Stimulated activated CD4-positive, alpha-beta T cell treated with anti-CD3 and anti-CD28 coated beads, Interleukin-12 subunit alpha, Interleukin-12 subunit beta, amount 100 ng/mL, for 48 hours (primary cell): ENCODE results near the gene HMGCS2.
"Not testable (repeated sequence)": the region's sequence is repeated elsewhere in the genome, so short reads cannot be mapped to it uniquely, and the experiment has no call there.

Source experiments
- DNase-seq, 3 donors: peaks; one replicate each; pipeline ENCODE4 v3.0.0-alpha.2; 2020; ENCODE audit warnings: low read depth in 2 of 3, low spot score in 1 of 3

HMGCS2 gene

GRCh38 chr1:119790451-119791198, 21.9 kb upstream of the HMGCS2 start:
- DNase-seq = no peak

GRCh38 chr1:119787776-119788175, 19.1 kb upstream of the HMGCS2 start:
- DNase-seq = no peak

GRCh38 chr1:119786473-119787050, 17.9 kb upstream of the HMGCS2 start:
- not testable (repeated sequence) for DNase-seq

GRCh38 chr1:119786046-119786445, 17.3 kb upstream of the HMGCS2 start:
- not testable (repeated sequence) for DNase-seq

GRCh38 chr1:119784191-119784781, 15.6 kb upstream of the HMGCS2 start:
- DNase-seq = no peak

- no peak for DNase-seq
Observed at GRCh38 chr1:119783354-119784185, 14.9 kb upstream of the HMGCS2 start.

- no peak for DNase-seq
Observed at GRCh38 chr1:119782631-119783325, 14.1 kb upstream of the HMGCS2 start.

- no peak for DNase-seq
Observed at GRCh38 chr1:119781434-119782210, 12.9 kb upstream of the HMGCS2 start.

GRCh38 chr1:119779869-119780356, 11.2 kb upstream of the HMGCS2 start:
- no peak for DNase-seq

GRCh38 chr1:119778886-119779560, 10.3 kb upstream of the HMGCS2 start:
- DNase-seq = no peak

- DNase-seq = no peak
Observed at GRCh38 chr1:119778359-119778758, 9.7 kb upstream of the HMGCS2 start.

GRCh38 chr1:119774746-119775490, 6.2 kb upstream of the HMGCS2 start:
- no peak for DNase-seq

- no peak for DNase-seq
Observed at GRCh38 chr1:119773711-119774241, 5.1 kb upstream of the HMGCS2 start.

- no peak for DNase-seq
Observed at GRCh38 chr1:119772298-119772697, 3.6 kb upstream of the HMGCS2 start.

GRCh38 chr1:119771770-119772169, 3.1 kb upstream of the HMGCS2 start:
- DNase-seq = no peak

GRCh38 chr1:119771016-119771415, 2.3 kb upstream of the HMGCS2 start:
- DNase-seq = no peak

- no peak for DNase-seq
Observed at GRCh38 chr1:119767486-119767885, 1.2 kb downstream of the HMGCS2 start.

GRCh38 chr1:119766374-119766794, 2.3 kb downstream of the HMGCS2 start:
- no peak for DNase-seq

GRCh38 chr1:119764220-119764619, 4.5 kb downstream of the HMGCS2 start:
- no peak for DNase-seq
